GM15510 (cell line): ENCODE data around the gene CMAS.

Source experiments
- POLR2A ChIP-seq: IDR thresholded peaks from 3 replicates; pipeline ENCODE4 v1.6.1; 2011; ENCODE audit warnings: borderline replicate concordance; ENCODE audit not compliant: insufficient read length; ENCODE audit errors: extremely low read depth

Gene CMAS

GRCh38 chr12:22046090-22046967 lies at the start of gene CMAS:
CMAS (plus strand) TSS chr12:22046218; CDS start chr12:22046304, 86 bp downstream.
- TF ChIP-seq POLR2A, result peak; percentile 63

DNA sequence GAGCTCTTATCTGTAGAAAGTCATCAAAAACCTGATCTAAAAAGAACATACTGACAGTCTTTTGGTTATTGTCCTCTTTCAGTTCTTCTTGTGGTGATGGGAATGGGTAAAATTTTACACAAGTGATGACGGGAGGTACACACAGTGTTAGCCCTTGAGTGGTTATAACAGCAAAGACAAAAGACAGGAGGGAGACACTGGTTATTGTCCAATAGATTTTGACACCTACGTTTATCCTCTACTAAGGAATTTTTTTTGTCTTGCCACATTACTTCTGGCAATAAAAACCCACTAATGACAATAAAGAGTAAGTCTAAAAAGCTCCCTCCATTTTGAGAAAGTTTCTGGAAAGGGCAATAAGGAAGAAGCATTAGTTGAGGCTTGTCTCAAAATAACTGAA lies 47.7 kb upstream of the CMAS start:
- TF ChIP-seq POLR2A, result no peak

- no peak for TF ChIP-seq POLR2A
These were observed 47.2 kb upstream of the CMAS start for GRCh38 chr12:21998782-21999181.

- TF ChIP-seq POLR2A, result no peak
These were observed 43.6 kb upstream of the CMAS start for GRCh38 chr12:22002430-22002829.

- no peak for TF ChIP-seq POLR2A
These were observed 37.8 kb upstream of the CMAS start for GRCh38 chr12:22008196-22008595.

DNA sequence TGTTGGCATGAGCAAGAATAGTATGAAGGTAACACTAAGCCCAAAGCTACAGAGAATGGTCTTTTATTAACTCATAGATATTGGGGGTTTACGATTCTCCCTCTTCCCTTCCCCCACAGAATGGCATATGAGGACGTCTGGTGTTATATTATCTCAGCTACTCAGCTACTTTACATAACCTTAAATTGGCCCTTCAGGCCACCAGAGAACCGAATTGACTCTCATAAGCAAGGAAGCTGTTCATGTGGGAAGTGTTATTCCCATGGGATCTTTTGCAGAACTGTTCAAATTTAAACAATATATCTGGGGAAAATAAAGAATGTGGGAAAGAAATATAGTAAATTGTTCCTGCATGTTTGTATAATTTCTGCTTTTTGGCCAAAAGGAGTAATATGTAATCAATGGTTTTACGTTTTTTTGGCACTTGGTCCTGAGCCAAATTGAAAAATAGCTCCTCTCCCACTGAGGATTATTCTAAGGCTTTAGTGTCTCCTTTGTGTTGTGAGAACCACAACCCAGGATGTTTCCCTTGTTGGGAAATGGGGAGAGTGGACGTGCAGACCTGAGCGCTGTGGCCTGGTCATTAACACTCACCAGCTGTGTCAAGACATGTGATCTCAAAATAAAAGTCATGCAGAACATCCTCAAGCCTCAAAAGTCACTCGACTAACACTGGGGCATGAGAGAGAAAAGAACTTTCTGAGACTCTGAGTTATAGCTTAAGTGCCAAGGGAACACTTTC lies 31.8 kb upstream of the CMAS start:
- TF ChIP-seq POLR2A, result no peak

- no peak for TF ChIP-seq POLR2A
These were observed 31.3 kb upstream of the CMAS start for GRCh38 chr12:22014783-22015144.

DNA sequence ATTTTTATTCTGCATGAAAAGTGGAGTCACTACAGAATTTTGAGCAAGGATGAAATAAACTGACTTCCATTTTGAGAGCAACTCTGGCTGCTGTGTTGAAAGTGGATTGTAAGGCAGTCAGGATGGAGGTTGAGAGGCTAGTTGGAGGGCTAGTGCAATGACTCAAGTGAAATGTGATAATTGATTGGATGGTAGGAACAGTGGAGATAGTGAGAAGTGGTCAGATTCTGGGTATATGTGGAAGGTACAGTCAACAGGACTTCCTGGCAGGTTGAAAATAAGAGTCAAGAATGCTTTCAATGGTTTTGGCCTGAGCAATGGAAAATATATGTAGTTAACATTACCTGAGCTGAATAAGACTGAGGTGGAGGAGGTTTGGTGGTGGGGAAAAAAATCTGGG lies 29.0 kb upstream of the CMAS start:
- TF ChIP-seq POLR2A, result no peak

GRCh38 chr12:22018860-22019259 lies 27.2 kb upstream of the CMAS start:
- TF ChIP-seq POLR2A, result no peak

DNA sequence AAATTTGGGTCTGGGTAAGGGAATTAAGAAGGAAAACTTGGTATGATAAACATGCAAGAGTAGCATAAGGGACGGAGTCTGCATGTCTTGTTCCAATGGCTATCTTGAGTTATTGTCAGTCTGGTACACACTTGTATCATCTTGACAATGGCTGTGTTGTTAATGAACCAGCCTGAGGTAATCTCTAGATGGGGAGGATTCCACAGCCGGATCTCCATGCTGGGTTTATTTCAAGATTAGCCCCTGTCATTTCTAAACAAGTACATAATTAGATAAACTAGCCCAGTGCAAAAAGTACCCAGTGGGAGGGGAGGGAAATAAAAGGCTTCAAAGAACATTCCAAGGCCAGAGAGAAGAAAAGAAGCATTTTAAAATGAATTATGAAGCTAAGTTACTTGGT lies 16.5 kb upstream of the CMAS start:
- TF ChIP-seq POLR2A, result no peak

DNA sequence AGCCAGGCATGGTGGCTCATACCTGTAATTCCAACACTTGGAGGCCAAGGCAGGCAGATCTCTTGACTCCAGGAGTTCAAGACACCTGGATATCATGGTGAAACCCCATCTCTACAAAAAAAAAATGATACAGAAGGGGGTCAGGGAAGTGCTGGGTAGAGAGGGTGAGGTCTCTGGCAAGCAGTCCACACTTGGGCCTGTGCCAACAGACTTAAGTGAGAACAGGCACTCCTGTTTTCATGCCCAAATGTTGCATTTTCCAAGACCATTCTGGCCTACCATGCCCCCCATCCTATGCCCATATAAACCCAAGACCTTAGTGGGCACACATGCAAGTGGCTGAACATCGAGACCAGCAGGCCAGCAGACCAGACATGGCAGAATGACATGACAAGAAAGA lies 16.0 kb upstream of the CMAS start:
- TF ChIP-seq POLR2A, result no peak

DNA sequence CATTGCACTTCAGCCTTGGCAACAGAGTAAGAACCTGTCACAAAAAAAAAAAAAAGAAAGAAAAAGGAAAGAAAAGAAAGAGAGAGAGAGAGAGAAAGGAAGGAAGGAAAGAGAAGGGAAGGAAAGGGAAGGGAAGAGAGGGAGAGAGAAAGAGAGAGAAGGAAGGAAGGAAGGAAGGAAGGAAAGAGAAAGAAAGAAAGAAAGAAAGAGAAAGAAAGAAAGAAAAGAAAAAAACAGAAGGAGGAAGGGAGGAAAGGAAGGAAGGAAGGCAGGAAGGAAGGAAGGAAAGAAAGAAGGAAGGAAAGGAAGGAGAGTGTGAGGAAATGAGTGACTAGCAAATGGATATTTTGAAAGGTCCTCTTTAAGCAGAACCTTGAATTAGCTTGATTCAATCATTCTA lies 13.3 kb upstream of the CMAS start:
- no peak for TF ChIP-seq POLR2A

- TF ChIP-seq POLR2A, result no peak
These were observed 11.1 kb upstream of the CMAS start for GRCh38 chr12:22034709-22035506.

DNA sequence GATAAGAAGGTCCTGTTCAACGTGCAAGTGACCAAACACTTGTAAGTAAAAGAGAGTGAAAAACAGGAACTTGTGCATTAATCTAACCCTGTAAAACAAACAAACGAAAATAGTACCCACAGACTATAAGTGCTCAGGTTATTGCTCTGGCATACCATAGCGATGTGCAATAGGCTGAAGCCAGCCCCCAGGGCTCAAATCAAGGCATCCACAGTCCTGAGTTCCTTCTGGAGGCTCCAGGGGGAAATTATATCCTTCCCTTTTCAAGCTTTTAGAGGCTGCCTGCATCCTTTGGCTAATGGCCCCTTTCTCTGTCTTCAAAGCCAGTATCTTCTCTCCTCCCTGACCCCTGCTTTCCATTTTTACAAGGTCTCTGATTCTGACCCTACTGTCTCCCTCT lies 8.1 kb upstream of the CMAS start:
- no peak for TF ChIP-seq POLR2A

DNA sequence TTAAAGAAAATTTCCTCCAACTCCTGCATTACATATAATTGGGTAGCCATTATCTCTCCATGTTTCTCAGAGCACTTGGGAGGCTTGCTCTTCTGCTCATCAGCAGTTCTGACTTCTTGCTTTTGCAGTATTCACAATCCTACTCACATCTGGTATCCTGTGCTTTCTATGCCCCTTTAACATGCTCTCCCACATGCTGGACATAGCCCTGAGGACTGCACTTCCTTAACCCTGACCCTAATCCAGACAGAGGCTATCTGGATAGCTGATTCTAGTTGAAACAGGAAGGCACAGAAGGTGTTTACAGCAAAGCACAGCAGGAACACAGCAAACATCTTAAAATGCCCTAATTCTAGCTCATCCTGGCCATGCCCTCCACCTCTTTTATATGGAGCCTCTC lies 7.3 kb upstream of the CMAS start:
- TF ChIP-seq POLR2A, result no peak
